Measurements from ENCODE around the gene EPC2. TPM values are rescaled to one million over a fixed set of nuclear protein-coding genes. Genes with fewer than 3 reads are reported as not detected.

Gene EPC2
- total RNA-seq, 1 donor from 2014 or later: 31.6 TPM

- Mint-ChIP-seq H3K4me1 (no peaks in the 10 kb centered on the region), H3K27ac (ENCODE audit: unreplicated experiment) (no peak overlapping the region), H3K4me3 (no peak overlapping the region), H3K27me3 (ENCODE audit: low read depth) (no peaks in the 10 kb centered on the region), H3K36me3 (ENCODE audit: low read depth) (no peaks in the 10 kb centered on the region), H3K9me3 (peaks cover 2% of the 10 kb centered on the region)
- no peak for DNase-seq (ENCODE audit: low read depth, low spot score)
- no peak for TF ChIP-seq CTCF (conservative IDR thresholded peaks at IDR 0.05)
Observed at GRCh38 chr2:148603562-148603920, 41.0 kb upstream of the EPC2 start.

DNA sequence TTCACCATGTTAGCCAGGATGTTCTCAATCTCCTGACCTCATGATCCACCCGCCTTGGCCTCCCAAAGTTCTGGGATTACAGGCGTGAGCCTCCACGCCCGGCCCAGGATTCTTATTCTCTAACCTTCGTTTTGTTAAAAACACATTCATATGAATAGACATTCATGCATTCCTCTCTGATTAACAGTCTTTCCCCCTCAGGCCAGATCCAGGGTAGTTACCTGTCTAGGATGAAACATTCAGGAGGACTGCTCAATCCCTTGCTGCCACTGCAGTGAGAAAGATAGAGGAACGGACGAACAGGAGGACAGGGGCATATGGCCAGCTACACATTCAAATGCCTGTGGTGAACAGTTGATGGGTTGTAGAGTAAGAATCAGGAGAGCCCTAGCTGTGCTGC, 39.6 kb upstream of the EPC2 start:
- TF ChIP-seq CTCF (conservative IDR thresholded peaks at IDR 0.05): no peak
- Mint-ChIP-seq H3K4me3 (no peak overlapping the region), H3K4me1 (no peaks in the 10 kb centered on the region), H3K36me3 (ENCODE audit: low read depth) (no peaks in the 10 kb centered on the region), H3K27ac (ENCODE audit: unreplicated experiment) (no peak overlapping the region), H3K27me3 (ENCODE audit: low read depth) (no peaks in the 10 kb centered on the region), H3K9me3 (peaks cover 4% of the 10 kb centered on the region)
- no peak for DNase-seq (ENCODE audit: low read depth, low spot score)

- Mint-ChIP-seq H3K4me1 (no peaks in the 10 kb centered on the region), H3K4me3 (no peak overlapping the region), H3K36me3 (ENCODE audit: low read depth) (no peaks in the 10 kb centered on the region), H3K27ac (ENCODE audit: unreplicated experiment) (no peak overlapping the region), H3K27me3 (ENCODE audit: low read depth) (no peaks in the 10 kb centered on the region), H3K9me3 (peaks cover 5% of the 10 kb centered on the region)
- no peak for TF ChIP-seq CTCF (conservative IDR thresholded peaks at IDR 0.05)
- DNase-seq (ENCODE audit: low read depth, low spot score): no peak
Observed at GRCh38 chr2:148607566-148607965, 37.0 kb upstream of the EPC2 start.

DNA sequence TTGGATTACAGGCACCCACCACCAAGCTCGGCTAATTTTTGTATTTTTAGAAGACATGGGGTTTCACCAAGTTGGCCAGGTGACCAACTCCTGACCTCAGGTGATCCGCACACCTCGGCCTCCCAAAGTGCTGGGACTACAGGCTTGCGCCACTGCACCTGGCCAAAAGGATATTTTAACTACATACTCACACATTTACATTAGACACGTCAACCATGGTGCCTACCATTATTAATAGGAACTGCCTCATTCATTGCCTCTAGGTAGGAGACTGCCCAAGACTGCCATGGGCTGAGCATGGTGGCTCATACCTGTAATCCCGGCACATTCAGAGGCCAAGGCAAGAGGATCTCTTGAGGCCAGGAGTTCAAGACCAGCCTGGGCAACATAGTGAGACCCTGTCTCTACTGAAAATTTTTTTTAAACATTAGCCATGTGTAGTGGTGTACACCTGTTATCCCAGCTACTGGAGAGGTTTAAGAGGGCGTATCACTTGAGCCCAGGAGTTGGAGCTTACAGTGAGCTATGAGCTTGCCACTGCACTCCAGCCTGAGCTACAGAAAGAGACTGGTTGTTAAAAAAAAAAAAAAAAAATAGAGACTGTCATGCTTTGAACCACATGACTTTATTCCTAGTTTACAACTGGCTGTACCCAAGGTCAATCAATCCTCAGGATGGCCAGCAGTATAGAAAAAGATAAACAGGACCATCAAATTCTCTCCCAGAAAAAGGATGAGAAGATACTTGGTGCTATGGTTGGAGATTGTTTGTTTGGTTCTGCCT, 31.1 kb upstream of the EPC2 start:
- no peak for DNase-seq (ENCODE audit: low read depth, low spot score)
- H3K27me3 Mint-ChIP-seq (ENCODE audit: low read depth): no peaks in the 10 kb centered on the region
- H3K9me3 Mint-ChIP-seq: peaks cover 3% of the 10 kb centered on the region
- TF ChIP-seq CTCF (conservative IDR thresholded peaks at IDR 0.05): no peak
- H3K4me1 Mint-ChIP-seq: peaks cover 31% of the 10 kb centered on the region
- H3K36me3 Mint-ChIP-seq (ENCODE audit: low read depth): no peaks in the 10 kb centered on the region
- H3K4me3 Mint-ChIP-seq: no peak overlapping the region
- H3K27ac Mint-ChIP-seq (ENCODE audit: unreplicated experiment): no peak overlapping the region

DNA sequence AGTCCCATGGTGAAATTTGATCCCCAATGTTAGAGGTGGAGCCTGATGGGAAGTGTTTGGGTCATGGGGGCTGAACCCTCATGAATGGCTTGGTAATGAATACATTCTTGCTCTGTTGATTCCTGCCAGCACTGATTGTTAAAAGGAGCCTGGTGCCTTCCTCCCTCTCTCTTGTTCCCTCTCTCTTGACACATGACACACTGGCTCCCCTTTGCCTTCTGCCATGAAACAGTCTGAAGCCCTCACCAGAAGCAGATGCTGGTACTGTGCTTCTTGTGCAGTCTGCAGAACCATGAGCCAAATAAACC, 30.6 kb upstream of the EPC2 start:
- no peaks in the 10 kb centered on the region for H3K36me3 Mint-ChIP-seq (ENCODE audit: low read depth)
- TF ChIP-seq CTCF (conservative IDR thresholded peaks at IDR 0.05): no peak
- H3K9me3 Mint-ChIP-seq: peaks cover 5% of the 10 kb centered on the region
- H3K27ac Mint-ChIP-seq (ENCODE audit: unreplicated experiment): peak overlapping the region; percentile 91
- DNase-seq (ENCODE audit: low read depth, low spot score): no peak
- H3K4me3 Mint-ChIP-seq: no peak overlapping the region
- peaks cover 31% of the 10 kb centered on the region for H3K4me1 Mint-ChIP-seq
- no peaks in the 10 kb centered on the region for H3K27me3 Mint-ChIP-seq (ENCODE audit: low read depth)

Data from neural crest cell (in vitro differentiated cells).